IPS-18c (cell line): ENCODE measurements around the gene BLNK.
"Not testable (repeated sequence)": the region's sequence is repeated elsewhere in the genome, so short reads cannot be mapped to it uniquely, and the experiment has no call there.

Experiments used
- H3K4me3 ChIP-seq: 2 replicates; pipeline ENCODE4 v1.7.0; 2013; ENCODE audit warnings: low read depth, mild to moderate bottlenecking, low read length, moderate library complexity; ENCODE audit not compliant: insufficient read depth
- H3K9me3 ChIP-seq: one replicate; pipeline ENCODE4 v1.6.1; 2013; ENCODE audit warnings: mild to moderate bottlenecking, low read length, moderate library complexity; ENCODE audit not compliant: control insufficient read depth, insufficient read depth

Gene BLNK

DNA sequence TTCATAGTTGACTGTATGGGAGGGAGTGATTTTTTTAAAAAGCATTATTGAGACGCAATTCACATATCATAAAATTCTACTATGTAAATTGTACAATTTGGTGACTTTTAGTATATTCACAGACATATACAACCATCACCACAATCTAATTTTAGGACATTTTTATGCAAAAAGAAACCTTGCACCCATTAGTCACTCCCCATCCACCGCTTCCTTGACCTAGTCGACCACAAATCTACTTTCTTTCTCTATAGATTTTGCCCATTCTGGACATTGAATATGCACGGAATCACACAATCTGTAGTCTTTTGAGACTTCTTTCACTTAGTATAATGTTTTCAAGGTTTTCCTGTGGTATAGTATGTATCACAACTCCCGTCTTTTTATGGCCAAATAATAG lies 54.6 kb downstream of the BLNK start:
- H3K4me3 ChIP-seq: no peak overlapping the region
- H3K9me3 ChIP-seq: no peaks in the 10 kb centered on the region

DNA sequence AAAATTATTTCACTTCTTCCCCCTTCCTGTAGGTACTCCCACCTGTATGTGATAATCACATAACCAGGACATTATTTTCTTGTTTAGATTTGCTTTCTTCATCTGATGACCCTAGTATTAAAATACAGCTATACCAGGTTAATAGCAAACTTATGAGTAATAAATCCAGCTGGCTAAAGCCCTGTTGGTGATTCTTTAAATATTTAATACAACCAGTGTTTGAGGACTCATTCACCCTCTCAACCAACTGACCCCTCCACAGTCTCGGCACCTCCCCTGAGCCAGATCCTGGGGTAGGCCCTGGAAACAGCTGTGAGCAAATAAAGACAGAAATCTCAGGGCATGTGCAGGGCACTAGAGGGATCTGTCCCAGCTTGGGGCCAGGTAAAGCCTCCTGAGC lies 58.5 kb downstream of the BLNK start:
- H3K9me3 ChIP-seq: no peaks in the 10 kb centered on the region
- H3K4me3 ChIP-seq: no peak overlapping the region

DNA sequence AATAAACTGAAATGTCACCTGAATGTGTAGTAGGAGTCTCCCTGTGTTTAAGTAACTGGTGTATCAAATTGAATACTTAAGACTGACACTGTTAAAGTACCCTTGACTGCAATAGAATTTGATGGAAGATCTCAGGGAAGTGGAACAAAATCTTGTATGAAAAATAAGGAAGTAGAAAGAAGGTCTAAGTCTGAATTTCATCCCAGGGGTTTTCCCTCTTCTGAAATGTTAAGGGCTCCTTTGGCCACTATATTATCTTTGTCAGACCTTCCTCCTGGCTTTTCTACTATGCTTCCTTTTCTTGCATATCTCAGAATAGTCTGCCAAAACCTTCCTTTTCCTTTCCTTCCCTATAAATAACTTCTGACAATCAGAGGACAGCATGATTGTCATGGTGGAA lies 59.6 kb downstream of the BLNK start:
- Histone ChIP-seq H3K4me3 (no peak overlapping the region), H3K9me3 (no peaks in the 10 kb centered on the region)

DNA sequence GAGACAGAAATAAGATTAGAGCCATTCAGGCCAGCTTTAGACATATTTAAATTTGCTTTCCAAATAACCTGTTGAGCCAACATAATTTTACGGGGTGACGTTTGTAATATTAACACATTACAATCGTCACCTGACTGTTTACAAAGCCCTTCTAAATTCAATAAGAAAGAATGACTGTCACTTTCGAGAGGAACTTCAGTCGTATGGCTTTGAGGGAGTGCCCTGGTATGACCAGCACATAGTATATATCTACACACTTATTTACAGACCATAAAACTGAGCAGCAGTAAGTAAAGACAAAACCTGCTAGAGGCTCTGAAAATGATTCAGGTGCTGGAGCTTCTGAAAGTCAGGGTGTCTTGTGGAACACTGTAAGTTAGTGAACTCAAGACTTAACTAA lies 62.4 kb downstream of the BLNK start:
- no peaks in the 10 kb centered on the region for H3K9me3 ChIP-seq

DNA sequence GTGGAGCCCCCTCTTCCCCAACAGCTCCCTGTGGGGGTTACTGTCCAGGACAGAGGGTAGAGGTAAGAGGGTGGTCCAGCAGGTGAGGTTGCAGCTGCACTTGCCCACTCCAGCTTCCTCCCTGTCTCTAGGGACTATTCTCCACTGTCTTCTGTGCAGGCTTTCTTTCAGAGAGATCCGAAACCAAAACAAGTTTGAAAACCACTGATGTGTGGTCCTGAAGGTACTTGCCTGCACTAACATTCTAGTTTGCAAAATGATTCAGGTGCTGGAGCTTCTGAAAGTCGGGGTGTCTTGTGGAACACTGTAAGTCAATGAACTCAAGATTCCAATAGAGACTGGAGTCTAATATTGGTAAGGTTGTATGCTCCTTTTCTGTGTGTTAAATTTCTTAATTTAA lies 63.1 kb downstream of the BLNK start:
- Histone ChIP-seq H3K9me3 (no peaks in the 10 kb centered on the region), H3K4me3 (no peak overlapping the region)

More for the DNA sequence above, 62.4 kb downstream of the BLNK start:
- no peak overlapping the region for H3K4me3 ChIP-seq

DNA sequence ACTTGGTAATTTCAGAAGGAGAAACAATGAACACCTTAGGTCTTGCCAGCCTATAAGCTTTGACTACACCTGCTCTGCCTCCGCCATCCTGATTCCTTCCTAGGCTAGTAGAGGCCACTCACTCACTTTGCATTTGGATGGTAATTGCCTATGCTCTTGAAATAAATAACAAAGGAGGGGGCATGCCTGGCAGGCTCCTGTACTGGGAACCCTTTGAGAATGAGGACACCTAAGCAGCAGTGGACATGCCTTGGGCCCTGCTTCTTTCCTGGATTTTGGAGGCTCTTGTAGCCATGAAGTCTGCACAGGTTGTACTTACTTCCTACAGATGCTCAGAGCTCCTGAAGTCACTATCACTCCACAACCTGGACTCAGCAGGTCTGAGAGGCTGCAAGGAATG lies 65.8 kb downstream of the BLNK start:
- H3K4me3 ChIP-seq: no peak overlapping the region
- H3K9me3 ChIP-seq: no peaks in the 10 kb centered on the region

DNA sequence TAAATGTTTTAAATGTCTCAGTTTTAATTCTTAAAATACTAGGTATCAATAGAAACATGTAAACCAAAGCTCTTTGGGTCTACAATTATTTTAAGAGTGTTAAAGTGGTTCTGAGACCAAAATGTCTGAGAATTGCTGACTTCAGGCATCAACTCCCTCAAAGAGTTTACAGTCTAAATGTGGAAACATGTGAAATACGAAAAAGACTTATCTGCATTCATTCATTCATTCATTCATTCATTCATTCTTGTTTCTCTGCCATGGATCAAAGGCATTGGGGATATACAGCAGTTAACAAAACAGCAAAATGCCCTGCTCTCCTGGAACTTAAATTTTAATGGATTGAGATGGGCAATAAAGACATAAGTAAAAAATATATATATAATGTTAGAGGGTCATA lies 69.8 kb downstream of the BLNK start:
- Histone ChIP-seq H3K4me3 (no peak overlapping the region), H3K9me3 (no peaks in the 10 kb centered on the region)

DNA sequence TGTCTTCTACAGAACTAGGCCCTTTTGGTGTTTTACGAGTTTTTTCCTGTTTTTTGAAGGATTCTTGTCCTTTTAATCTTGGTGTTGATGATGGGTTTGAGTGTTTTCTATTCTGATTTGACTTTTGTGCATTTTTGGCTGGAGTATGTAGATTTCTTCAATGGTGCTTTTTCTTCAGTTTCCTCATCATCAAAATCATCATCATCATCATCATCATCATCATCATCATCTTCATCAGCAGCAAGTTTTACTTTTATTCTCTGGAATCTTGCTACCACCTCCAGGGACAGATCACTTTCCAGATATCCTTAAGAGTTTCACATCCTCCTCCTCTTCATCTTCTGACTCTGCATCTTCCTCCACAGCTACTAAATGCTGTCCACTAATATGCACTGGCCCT lies 81.9 kb downstream of the BLNK start:
- H3K9me3 ChIP-seq, H3K4me3 ChIP-seq: not testable (repeated sequence)

DNA sequence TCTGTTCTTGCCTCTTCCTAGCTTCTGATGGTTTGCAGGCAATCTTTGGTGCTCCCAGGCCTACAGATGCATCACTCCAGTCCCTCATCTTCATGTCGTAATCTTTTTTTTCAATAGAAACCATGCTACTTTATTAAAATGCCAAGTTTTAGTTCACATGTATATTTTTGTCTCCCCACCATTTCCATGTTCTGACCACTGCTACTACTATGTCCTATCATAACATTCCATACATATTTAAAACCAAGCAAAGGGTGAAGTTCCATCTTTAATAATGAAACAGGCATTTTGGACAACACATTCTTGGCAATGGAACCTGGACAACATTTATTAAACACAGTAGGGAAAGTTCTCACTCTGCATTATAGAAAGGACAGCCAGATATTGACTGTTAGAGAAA lies 82.5 kb downstream of the BLNK start:
- H3K4me3 ChIP-seq: no peak overlapping the region
- peaks cover 5% of the 10 kb centered on the region for H3K9me3 ChIP-seq

DNA sequence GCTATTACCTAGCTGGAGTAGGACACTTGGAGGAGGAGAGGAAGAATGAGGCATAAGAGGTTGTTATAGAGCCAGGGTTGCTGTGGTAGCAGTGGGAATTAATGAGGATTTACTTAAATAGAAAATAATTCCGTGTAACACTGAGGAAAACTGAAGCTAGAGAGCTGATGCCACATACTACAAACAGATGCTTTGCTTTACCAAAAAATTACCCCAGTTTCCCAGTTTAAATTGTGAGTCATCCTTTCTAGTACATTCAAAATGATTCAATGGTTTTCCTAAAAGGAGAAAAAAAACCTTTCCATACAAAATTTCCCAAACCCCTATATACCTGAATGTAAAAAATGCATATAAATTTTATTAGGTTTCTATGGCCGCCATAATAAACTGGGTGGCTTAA lies 82.9 kb downstream of the BLNK start:
- Histone ChIP-seq H3K4me3 (no peak overlapping the region), H3K9me3 (peaks cover 5% of the 10 kb centered on the region)

DNA sequence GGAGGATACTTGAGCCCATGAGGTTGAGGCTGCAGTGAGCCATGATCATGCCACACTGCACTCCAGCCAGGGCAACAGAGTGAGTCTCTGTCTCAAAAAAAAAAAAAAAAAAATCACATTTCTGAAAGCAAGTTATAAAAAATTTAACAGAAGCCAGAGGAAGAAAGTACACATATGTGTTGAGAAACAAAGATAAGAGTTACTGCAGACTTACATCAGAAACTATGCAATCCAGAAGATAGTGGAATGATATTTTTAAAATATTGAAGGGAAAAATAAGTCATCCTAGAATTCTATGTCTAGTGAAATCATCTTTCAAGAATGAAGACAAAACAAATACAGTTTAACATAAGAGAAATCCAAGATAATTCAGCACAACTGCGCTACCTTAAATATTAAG lies 94.4 kb downstream of the BLNK start:
- Histone ChIP-seq H3K4me3 (no peak overlapping the region), H3K9me3 (no peaks in the 10 kb centered on the region)

DNA sequence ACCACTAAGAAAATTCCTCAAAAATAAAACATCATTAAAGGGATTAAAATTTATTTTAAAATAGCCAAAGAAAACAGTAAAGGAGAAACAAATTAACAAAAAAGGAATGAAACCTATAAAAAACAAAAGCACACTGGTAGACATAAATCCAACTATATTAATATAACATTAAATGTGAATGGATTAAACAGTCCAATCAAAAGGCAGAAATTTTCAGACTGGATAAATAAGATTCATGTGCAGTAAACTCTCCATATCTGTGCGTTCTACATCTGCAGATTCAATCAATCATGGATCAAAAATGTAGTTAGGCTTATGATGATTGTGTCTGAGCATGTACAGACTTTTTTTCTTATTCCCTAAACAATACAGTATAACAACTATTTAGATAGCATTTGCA lies 98.7 kb downstream of the BLNK start:
- no peak overlapping the region for H3K4me3 ChIP-seq
- no peaks in the 10 kb centered on the region for H3K9me3 ChIP-seq

DNA sequence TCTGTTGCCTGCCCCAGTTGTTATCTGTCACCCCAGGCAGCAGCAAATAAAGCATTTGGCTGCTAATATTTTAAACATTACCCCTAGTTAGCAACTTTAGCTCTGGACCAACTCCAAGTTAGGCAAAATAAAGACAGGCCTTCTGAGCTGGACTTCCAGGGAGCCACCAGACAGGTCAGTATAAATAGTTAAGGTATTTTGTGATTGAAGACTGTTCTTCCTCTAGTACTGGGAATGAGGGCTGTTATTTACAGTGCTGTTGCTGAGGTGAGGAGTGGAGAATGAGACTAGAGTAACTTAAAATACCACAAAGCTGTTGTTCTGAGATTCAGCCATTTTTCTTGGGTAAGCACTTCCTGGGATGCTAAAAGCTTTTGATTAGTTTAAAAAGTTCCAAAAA lies 101.1 kb downstream of the BLNK start:
- Histone ChIP-seq H3K4me3 (no peak overlapping the region), H3K9me3 (no peaks in the 10 kb centered on the region)

DNA sequence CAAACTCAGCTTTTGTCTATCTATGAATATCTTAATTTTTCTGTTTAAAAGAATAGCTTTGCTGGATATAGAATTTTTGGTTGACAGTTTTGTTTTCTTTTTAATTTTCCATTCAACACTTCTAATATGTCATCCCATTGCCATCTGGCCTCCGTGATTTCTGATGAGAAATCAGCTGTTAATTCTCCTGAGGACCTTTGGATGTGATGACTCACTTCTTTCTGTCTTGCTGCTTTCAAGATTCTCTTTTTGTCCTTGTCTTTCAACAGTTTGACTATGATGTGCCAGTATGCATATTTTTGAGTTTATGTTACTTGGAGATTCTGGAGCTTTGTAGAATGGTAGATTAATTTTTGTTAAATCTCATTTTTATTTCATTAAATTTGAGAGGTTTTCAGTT lies 102.8 kb downstream of the BLNK start:
- Histone ChIP-seq H3K4me3 (no peak overlapping the region), H3K9me3 (no peaks in the 10 kb centered on the region)

DNA sequence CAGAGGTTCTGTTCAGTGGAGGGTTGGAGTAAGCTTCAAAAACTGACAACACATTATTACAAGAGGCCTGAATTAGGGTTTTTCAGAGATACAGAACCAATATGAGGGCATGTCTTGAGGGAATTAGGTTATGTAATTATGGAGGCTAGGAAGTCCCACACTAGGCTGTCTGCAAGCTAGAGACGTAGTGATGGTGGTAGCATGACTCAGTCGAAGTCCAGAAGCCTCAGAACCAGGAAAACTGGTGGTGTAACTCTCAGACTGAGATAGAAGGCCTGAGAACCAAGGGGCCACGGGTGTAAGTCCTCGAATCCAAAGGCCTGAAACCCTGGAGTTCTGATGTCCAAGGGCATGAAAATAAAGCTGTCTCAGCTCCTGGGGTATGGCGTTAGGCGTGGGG lies 105.6 kb downstream of the BLNK start:
- no peak overlapping the region for H3K4me3 ChIP-seq
- no peaks in the 10 kb centered on the region for H3K9me3 ChIP-seq

DNA sequence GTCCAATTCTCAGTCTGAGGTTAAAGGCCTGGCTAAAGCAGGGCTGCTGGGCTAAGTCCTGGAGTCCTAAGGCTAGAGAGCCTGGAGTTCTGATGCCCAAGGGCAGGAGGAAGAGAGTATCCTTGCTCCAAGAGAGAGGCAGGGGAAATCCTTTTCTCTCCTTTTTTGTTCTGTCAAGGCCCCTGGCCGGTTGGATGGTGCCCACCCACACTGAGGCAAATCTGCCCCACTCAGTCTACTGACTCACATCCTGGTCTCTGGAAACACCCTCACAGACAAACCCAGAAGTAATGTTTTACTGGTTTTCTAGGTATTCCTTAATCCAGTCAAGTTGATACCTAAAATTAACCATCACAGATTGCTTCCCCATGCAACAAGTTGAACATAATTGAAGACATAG lies 118.3 kb downstream of the BLNK start:
- H3K4me3 ChIP-seq: no peak overlapping the region
- H3K9me3 ChIP-seq: no peaks in the 10 kb centered on the region

DNA sequence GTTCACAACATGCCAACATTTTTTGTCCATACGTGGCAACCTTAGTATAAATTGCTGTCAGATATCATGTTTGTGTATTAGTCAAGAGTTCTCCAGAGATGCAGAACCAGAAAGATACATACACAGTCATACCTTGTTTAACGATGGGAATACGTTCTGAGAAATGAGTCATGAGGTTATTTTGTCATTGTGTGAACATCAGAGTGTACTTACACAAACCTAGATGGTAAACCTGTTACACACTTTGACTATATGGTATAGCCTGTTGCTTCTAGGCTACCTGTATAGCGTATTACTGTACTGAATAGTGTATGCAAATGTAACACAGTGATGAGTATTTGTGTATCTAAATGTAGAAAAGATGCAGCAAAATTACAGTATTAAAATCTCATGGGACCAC lies 118.9 kb downstream of the BLNK start:
- H3K9me3 ChIP-seq: no peaks in the 10 kb centered on the region
- H3K4me3 ChIP-seq: no peak overlapping the region
